Fibroblast of skin of right quadriceps (primary cell): Measurements from ENCODE around the gene PRKCH.

Experiments
- DNase-seq: peaks from one replicate; pipeline ENCODE4 v3.0.0-alpha.2; 2013

The PRKCH gene

DNA sequence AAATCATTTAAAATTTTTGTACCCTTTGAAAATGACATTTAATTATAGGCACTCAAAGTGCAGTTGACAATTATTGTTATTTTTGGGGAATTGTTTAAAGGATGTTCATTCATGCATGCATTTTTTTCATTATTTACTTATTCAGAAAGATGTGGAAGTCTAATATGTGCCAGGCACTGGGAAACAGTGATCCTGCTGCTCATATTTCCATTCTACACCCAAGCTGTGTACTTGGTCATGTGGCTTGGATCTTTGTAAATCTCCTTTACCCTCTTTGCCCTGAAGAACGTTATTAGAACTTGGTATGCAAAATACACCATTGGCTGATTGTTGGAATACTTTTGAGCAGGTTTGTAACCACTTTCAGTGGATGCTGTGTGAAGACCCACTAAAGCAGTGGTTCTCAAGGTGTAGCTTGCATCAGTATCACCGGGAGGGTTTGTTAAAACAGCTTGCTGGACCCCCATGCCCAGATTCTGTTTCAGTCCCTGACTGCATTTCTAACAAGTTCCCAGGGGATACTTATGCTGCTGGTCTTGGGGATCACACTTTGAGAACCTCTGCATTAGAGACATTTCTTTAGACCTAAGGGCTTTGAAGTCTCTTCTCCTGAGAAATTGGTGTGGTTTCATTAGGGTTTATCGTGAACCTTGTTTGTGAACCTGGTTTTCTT is 47.5 kb downstream of the PRKCH start:
- DNase-seq: no peak

DNA sequence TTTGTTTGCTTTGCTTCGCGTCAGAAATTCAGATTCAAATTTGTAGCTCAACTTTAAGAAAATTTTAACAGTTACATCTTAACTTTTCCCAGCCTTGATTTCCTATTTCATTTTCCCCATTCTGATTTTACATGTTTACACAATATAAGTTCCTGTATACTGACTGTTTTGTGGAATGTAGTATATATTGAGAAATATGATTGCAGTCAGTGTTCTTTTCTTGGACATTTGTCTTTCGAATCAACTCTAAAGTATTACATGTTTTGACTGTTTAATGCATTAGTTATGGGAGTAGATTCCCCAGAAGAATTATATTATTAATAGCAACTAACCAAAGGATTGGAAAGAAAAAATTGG is 48.1 kb downstream of the PRKCH start:
- no peak for DNase-seq

GRCh38 chr14:61372379-61372778 is 51.0 kb downstream of the PRKCH start:
- no peak for DNase-seq

- no peak for DNase-seq
Observed at GRCh38 chr14:61372842-61373555, 51.6 kb downstream of the PRKCH start.

GRCh38 chr14:61374284-61374683 is 52.9 kb downstream of the PRKCH start:
- no peak for DNase-seq

DNA sequence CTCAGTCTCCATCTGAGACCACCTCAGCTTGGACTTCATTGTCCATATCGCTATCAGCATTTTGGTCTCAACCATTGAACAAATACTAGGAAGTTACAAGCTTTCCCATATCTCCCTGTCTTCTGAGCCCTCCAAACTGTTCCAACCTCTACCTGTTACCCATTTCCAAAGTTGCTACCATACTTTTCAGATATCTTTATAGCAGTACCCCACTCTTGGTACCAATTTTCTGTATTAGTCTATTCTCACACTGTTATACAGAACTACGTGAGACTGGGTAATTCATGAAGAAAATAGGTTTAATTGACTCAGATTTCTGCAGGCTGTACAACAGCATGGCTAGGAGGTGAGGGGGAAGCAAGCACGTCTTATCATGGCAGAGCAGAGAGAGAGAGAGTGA is 53.8 kb downstream of the PRKCH start:
- no peak for DNase-seq

DNA sequence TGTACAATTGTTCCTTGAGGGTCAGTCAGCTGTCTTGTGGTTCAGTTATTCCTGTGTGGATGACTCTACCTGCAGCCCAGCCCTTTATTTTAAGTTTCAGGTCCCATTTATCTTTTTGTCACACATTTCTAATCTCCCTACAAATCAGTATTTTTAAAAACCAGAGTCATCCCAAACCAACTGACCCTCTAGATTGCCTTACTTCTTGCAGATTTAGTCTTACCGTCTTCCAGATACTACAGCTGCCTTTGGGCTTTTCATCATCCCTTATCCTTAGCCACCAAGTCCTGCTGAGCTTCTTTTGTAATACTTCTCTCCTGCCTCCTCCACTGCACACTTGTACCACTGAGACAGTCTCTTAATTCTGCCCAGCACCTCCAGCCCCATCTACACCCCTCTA is 54.9 kb downstream of the PRKCH start:
- DNase-seq: no peak

DNA sequence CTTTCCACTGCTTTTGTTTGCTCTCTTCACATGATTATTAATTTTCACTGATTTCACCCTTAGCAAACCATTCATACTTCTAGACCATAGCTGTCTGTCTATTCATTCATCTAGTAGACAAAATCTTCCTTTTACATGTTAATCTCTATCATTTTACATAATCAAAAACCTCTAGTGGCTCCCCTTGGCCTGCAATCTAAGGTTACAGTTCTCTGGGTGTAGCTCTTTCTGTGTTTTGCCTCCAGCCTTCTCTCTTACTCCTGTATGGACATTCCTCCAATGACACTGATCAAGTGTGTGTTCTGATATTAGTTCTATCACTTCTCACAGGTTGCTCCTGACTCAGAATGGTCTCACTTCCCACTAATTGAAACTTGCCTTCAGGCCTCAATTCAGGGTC is 56.4 kb downstream of the PRKCH start:
- DNase-seq: no peak

DNA sequence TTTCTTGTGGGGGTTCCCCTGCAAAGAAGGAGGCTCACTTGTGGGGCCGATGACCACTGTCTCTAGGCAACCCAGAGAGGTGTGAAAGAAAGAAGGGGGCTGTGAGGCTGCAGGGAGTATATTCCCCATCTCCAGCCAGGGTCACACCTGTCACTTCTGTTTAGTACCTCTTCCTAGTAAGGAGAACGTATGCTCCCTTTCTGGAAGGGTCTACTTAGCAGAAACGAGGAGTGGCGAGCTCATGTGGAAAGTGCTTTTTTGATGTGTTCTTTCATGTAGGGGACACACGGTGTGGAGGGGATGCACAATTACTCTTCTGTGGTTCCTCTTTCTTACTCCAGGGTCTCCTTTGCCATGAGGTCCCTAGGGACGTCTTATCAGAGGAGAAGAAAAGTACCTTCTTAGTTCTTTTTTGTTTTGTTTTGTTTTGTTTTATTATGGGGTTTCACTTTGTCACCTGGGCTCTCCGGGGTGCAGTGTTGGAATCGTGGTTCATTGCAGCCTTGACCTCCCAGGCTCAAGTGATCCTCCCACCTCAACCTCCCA is 58.3 kb downstream of the PRKCH start:
- DNase-seq: no peak

DNA sequence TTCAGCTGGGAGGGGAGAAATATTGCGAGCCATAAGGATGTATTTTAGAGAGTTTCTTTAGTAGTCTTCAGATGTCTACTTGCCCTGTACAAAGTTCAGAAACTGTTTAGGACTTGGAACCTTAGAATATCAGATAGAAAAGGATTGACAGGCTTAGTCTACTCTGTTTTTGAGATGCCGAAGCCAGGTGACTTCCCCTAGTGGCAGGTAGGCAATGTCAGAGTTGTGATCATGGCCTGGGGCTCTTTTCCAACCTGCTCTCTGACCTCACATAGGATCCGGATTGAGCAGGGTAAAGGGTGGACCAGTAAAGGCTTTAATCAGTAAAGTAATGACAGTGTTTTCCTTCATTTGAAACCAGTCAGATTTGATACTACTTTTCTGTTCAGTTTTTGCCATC is 59.6 kb downstream of the PRKCH start:
- DNase-seq: no peak

DNA sequence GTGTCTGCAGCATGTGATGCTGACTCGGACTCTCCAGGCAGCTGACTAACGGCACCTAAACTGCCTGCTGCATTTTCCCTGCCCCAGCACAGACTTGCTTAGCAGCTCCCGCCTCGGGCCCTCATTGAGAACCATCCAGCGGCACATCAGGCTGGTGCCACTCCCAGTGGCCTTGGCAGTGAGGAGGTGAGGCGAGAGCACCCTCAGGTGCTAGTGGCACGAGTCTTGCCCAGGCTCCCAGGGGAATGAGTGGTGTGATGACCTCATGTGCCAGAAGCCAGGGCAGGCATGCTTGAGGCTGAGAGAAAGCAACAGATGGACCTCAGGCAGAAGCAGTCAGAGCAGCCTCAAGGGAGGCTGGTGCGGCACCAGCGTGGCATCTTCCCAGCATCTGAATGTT is 60.2 kb downstream of the PRKCH start:
- no peak for DNase-seq

DNA sequence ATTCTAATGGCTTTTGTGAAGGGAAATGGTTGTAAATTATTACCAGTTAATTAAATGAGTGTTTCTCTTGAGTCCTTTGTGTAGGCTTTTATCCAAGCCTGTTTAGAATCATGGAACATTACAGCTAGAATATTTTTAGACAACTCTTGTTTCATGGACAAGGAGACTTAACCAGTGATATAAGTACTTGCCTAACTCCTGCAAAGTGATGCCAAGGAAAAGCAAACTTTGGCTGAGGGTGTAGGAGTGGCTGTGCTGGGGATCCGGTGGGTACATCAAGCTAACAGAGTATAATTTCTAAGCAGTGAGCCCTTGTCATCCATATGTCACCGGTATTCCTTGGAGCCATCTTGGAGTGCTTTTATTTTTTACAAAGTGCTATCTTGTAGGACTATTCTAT is 61.5 kb downstream of the PRKCH start:
- DNase-seq: no peak

- DNase-seq: no peak
Observed at GRCh38 chr14:61385002-61385685, 63.8 kb downstream of the PRKCH start.

DNA sequence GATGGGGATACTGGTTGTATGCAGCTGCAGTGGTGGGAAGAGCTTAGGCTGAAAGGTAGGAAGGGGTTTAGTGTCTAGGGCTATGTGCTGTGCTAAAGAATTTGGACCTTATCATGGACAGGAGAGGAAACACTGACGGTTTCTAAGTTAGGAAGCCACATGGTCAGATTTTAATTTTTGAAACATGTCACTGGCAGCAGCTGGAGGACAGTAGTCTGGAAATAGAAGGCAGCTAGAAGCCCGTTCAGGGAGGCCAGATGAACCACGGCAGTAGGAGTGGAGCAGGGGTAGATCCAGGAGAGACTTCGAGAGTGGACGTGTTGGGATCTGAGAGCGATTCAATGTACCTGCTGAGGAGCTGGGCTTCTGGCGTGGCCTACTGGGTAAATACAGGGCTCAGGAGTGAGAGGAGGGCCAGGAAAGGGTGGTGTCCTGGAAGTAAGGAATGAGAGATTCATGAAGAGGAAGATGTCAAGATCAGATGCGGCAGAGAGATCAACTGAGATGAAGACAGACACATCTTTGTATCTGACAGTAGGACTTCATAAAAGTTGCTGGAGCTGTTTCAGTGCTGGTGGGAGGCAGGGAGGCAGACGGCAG is 64.9 kb downstream of the PRKCH start:
- DNase-seq: no peak

DNA sequence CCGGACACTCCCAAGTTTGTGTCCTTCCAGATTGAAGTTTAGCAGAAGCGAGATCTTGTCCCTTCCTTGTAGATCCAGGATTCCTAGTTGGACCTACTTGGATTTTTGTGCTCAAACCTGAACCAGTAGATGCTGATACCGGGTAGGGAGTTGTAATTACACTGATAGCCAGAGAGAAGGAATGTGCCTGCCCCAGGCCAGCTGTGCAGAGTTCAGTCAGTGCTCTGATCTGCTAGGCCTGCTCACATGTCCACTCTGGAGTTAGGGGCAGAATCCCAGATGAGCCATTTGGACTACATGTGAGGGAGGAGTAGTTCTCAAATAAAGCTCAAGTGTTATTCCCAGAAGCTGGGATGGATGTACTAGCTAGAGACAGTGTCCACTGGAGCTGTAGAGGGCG is 65.7 kb downstream of the PRKCH start:
- no peak for DNase-seq

DNA sequence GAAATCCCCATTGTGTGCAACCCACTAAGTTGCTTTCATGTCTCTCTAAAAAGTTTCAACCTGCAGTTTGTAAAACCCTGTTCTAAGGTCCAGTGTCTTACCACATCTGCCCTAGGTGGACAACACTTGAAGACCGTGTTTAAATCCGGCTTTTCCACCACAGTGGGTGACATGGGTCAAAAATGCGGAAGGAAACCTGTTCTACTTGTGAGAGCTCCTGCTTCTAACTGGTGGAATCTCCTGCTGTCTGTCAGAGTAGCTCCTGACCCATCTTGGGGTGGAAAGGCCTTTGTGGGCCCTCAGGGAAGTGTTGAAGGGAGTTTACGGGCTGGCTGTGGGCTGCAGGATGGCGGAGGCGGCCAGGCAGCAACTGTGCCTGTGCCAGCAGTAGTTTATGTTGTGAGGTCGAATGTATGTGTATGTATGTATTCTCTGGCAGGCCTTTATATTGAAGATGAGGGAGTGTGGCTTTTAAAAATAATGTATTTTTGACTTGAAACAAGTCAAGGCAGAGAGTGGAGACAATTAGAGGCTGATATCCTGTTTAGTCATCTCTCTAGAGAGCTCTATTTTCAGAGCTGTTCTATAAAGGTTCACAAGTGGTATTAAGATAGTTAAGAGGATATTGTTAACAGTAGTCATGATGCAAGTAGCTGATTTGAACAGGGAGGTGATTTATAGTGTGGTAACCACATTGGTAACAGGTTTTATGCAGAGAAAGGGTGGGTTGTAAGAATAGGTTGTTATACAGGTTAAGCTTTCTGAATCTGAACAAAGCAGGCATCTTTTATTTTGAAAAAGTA is 67.0 kb downstream of the PRKCH start:
- DNase-seq: peak; percentile 60

DNA sequence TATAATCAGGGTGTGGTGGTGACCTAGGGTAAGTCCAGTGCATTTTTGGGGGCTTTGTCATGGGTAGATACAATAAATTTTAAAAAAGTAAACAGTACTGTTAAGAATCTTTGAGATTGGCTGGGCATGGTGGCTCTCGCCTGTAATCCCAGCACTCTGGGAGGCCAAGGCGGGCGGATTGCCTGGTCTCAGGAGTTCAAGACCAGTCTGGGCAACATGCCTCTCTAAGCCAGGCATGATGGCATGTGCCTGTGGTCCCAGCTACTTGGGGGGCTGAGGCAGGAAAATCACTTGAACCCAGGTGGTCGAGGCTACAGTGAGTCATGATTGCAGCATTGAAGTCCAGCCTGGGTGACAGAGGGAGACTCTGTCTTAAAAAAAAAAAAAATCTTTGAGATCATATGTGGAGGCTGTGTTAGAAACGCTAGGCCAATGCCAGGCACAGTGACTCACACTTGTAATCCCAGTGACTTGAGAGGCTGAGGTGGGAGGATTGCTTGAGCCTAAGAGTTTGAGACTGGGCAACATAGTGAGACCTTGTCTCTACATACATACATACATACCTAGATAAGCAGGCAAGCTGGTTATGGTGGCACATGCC is 67.7 kb downstream of the PRKCH start:
- peak; percentile 14 for DNase-seq

GRCh38 chr14:61391119-61391518 is 69.7 kb downstream of the PRKCH start:
- no peak for DNase-seq

- no peak for DNase-seq
Observed at GRCh38 chr14:61392297-61392696, 70.9 kb downstream of the PRKCH start.

DNA sequence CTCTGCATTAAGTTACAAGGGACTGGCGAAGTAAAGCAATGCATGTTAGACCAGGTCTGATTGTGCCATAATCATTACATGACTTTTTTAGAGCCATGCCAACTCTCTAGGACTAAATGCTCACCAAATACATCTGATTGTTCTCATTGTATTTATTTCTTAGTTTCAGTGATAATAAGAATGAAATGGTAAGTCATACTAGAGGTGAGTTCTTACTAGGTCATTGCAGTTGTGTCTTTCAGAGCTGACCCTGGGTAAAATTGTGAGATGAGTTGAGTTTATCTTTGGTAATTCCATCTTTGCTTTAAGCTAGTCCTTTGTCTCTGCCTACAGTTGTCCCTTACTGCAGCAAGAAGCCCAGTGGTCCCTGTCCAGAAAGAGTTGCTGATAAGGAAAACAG is 73.2 kb downstream of the PRKCH start:
- no peak for DNase-seq

GRCh38 chr14:61395115-61395725 is 73.8 kb downstream of the PRKCH start:
- DNase-seq: no peak

GRCh38 chr14:61396279-61396678 is 74.9 kb downstream of the PRKCH start:
- no peak for DNase-seq
